Endothelial cell of umbilical vein (primary cell): Measurements from ENCODE around the gene RUFY3. TPM values are rescaled to one million over a fixed set of nuclear protein-coding genes. Genes with fewer than 3 reads are reported as not detected.

Experiments
- BruUV-seq: library from RNA; stranded (reverse); fragments of 400-500 nt; replicated peaks from 2 replicates; lab custom pipeline; 2021; lab: Mats Ljungman, UMichigan
- CTCF ChIA-PET: fragments of 300-600, 350-600 bp; sonication (Branson Sonifier 250); formaldehyde crosslinking; loops from one replicate; lab custom pipeline; 2021; ENCODE audit warnings: antibody characterized with exemption, inconsistent platforms; lab: Charles Lee
- POLR2A ChIA-PET: fragments of 300-600, 350-600 bp; sonication (Branson Sonifier 250); formaldehyde crosslinking; loops from one replicate; lab custom pipeline; 2021; ENCODE audit warnings: antibody characterized with exemption, inconsistent platforms; lab: Charles Lee
- DNase-seq: peaks from one replicate; pipeline ENCODE4 v3.0.0-alpha.2; 2011; ENCODE audit warnings: low read depth, low spot score
- FAIRE-seq: peaks from 2 replicates; lab custom pipeline; 2011; peaks lifted over from hg19 to GRCh38; lab: Jason Lieb, UNC
- H2AFZ ChIP-seq: 2 replicates; pipeline ENCODE4 v1.6.0; 2012; ENCODE audit warnings: low read depth, low read length, control low read depth, inconsistent platforms
- H3K27ac ChIP-seq: 2 replicates; pipeline ENCODE4 v1.5.1; 2011; ENCODE audit warnings: low read depth, mild to moderate bottlenecking, control low read depth, low read length, moderate library complexity; ENCODE audit not compliant: insufficient read depth
- H3K27me3 ChIP-seq, 2 experiments: 2 replicates each; pipeline versions ENCODE4 v1.6.0 to v1.6.1; 2011; ENCODE audit warnings: low read length in 2 of 2, mixed read lengths in 1 of 2; ENCODE audit not compliant: control insufficient read depth in 2 of 2, insufficient read depth in 2 of 2
- H3K36me3 ChIP-seq, 2 experiments: 2 replicates in 1 of 2; 3 replicates in 1 of 2; pipeline ENCODE4 v1.5.1; 2011; ENCODE audit warnings: low read length in 2 of 2, mild to moderate bottlenecking in 1 of 2, moderate library complexity in 1 of 2; ENCODE audit not compliant: control insufficient read depth in 2 of 2, insufficient read depth in 2 of 2; ENCODE audit errors: extremely low read depth in 1 of 2
- H3K4me1 ChIP-seq: 3 replicates; pipeline ENCODE4 v1.5.1; 2011; ENCODE audit warnings: mild to moderate bottlenecking, low read length; ENCODE audit not compliant: control insufficient read depth, insufficient read depth; ENCODE audit errors: extremely low read depth
- H3K4me2 ChIP-seq: 2 replicates; pipeline ENCODE4 v1.6.1; 2011; ENCODE audit warnings: low read length, control low read depth, mixed read lengths; ENCODE audit not compliant: insufficient read depth
- H3K4me3 ChIP-seq, 3 experiments: fragments of 200-600 bp in 1 of 3; sonication (generic), shearing (Covaris generic) in 1 of 3; replicated peaks in 1 of 3; 2 replicates each; pipeline ENCODE4 v1.5.1; 2011 to 2016; ENCODE audit warnings: control low read depth in 3 of 3, low read length in 3 of 3, mild to moderate bottlenecking in 2 of 3, inconsistent platforms in 1 of 3, low read depth in 1 of 3, moderate library complexity in 1 of 3; ENCODE audit not compliant: insufficient read depth in 1 of 3
- H3K79me2 ChIP-seq: 2 replicates; pipeline ENCODE4 v1.6.0; 2012; ENCODE audit warnings: low read length, inconsistent platforms; ENCODE audit not compliant: control insufficient read depth, insufficient read depth
- H3K9ac ChIP-seq: replicated peaks from 2 replicates; pipeline ENCODE3; 2011; ENCODE audit warnings: low read length, control low read depth; ENCODE audit not compliant: insufficient read depth; ENCODE audit errors: extremely low read depth
- H3K9me1 ChIP-seq: replicated peaks from 3 replicates; pipeline ENCODE4 v1.6.0; 2011; ENCODE audit warnings: mild to moderate bottlenecking, low read length; ENCODE audit not compliant: control insufficient read depth, insufficient read depth; ENCODE audit errors: extremely low read depth
- H3K9me3 ChIP-seq: replicated peaks from 2 replicates; pipeline ENCODE4 v1.5.1; 2012; ENCODE audit warnings: low read length, inconsistent platforms; ENCODE audit not compliant: control insufficient read depth, insufficient read depth
- H4K20me1 ChIP-seq: replicated peaks from 2 replicates; pipeline ENCODE3; 2011; ENCODE audit warnings: mild to moderate bottlenecking, low read length; ENCODE audit not compliant: control insufficient read depth, insufficient read depth; ENCODE audit errors: extremely low read depth
- EZH2 ChIP-seq: IDR thresholded peaks from 2 replicates; pipeline ENCODE4 v1.6.1; 2012; ENCODE audit warnings: borderline replicate concordance, low read depth, mild to moderate bottlenecking, moderate library complexity, low read length, inconsistent platforms; ENCODE audit not compliant: severe bottlenecking
- FOS ChIP-seq: IDR thresholded peaks from 2 replicates; pipeline ENCODE4 v1.6.1; 2011; ENCODE audit warnings: mild to moderate bottlenecking, low read length, moderate library complexity, borderline replicate concordance; ENCODE audit not compliant: insufficient read depth
- GATA2 ChIP-seq: IDR thresholded peaks from 2 replicates; pipeline ENCODE4 v1.7.0; 2011; ENCODE audit warnings: low read depth, mild to moderate bottlenecking, moderate library complexity, mixed read lengths, low read length; ENCODE audit not compliant: insufficient read length, insufficient read depth
- JUN ChIP-seq: IDR thresholded peaks from 2 replicates; pipeline ENCODE4 v1.6.1; 2011; ENCODE audit warnings: borderline replicate concordance, low read depth; ENCODE audit not compliant: insufficient read length, insufficient read depth
- MYC ChIP-seq: IDR thresholded peaks from one replicate; pipeline ENCODE4 v1.6.1; 2011; ENCODE audit warnings: mild to moderate bottlenecking, low read depth, low read length
- POLR2A ChIP-seq: IDR thresholded peaks from 2 replicates; pipeline ENCODE4 v1.6.1; 2012; ENCODE audit warnings: low read depth, mild to moderate bottlenecking, control low read depth, low read length
- POLR2AphosphoS5 ChIP-seq: IDR thresholded peaks from 2 replicates; pipeline ENCODE4 v1.6.1; 2012; ENCODE audit warnings: low read depth, mild to moderate bottlenecking, control low read depth, low read length, moderate library complexity; ENCODE audit not compliant: insufficient read depth
- dilution Hi-C: fragments of 300-500 bp; cut with MboI; formaldehyde crosslinking; loops from one replicate; pipeline ENCODE4 v1.15.0; 2019; ENCODE audit warnings: low sequenced_read_pairs; ENCODE audit not compliant: extremely low pct_ligation_motif_present
- intact Hi-C: fragments of 100-400 bp; cut with micrococcal nuclease; formaldehyde crosslinking; loops from one replicate; pipeline ENCODE4 v1.10.0; 2022
- polyA plus RNA-seq, 4 experiments: library from polyadenylated mRNA; depleted of rRNA in 3 of 4; stranded (reverse) in 3 of 4; unstranded in 1 of 4; fragments of >200 nt; gene quantifications; 2 replicates each; pipeline versions ENCODE4 v1.2.1 to v1.2.3, GENCODE V29; 2011 to 2012; ENCODE audit warnings: missing spikeins in 1 of 4
- total RNA-seq: library from RNA; stranded (reverse); gene quantifications from 2 replicates; pipeline ENCODE4 v1.2.3, GENCODE V29; 2021
- TF ChIP-seq, protein P1 (sequence below), 2 donors: IDR thresholded peaks; 1 replicate in 1 of 2; 2 replicates in 1 of 2; pipeline ENCODE4 v1.5.1; 2011; ENCODE audit warnings: low read length in 2 of 2, mild to moderate bottlenecking in 2 of 2, moderate library complexity in 2 of 2, control low read depth in 1 of 2, inconsistent platforms in 1 of 2, low read depth in 1 of 2; ENCODE audit not compliant: insufficient read depth in 1 of 2; ENCODE audit errors: extremely low read depth in 1 of 2
- TF ChIP-seq, protein P2 (sequence below): IDR thresholded peaks from 2 replicates; pipeline ENCODE4 v1.6.1; 2011; ENCODE audit not compliant: insufficient read depth, insufficient read length

Gene RUFY3
- total and polyA plus RNA-seq, 2 donors (not counting 3 experiments of a cell fraction or from before 2014, with no cell fraction given), result 10.0 to 52.8 TPM

DNA sequence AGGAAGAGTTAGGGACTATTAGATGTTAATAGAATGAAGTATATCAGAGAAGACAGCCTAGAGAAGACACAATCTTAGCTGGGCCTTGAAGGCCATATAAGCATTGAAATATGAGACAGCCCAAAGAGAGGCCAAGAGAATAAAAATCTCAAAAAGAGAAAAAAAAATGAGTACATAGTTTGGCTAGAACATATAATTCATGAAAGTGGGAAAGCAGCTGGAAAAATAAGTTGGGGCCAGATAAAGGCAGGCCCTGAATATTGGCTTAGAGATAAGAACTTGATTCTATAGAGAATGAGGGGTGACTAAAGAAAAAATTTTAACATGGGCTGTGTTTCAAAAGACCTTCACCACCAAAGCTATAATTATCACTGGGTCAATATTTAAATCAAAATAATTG, 40.8 kb upstream of the RUFY3 start:
- Histone ChIP-seq H3K9me1 (no peaks in the 10 kb centered on the region), H3K27me3 (no peaks in the 10 kb centered on the region), H4K20me1 (no peaks in the 10 kb centered on the region), H3K79me2 (no peaks in the 10 kb centered on the region), H3K4me1 (no peaks in the 10 kb centered on the region), H3K9me3 (no peaks in the 10 kb centered on the region), H3K4me2 (no peak overlapping the region), H3K4me3 (no peak overlapping the region), H2AFZ (no peak overlapping the region), H3K27ac (no peak overlapping the region), H3K9ac (no peak overlapping the region), H3K36me3 (no peaks in the 10 kb centered on the region)
- dilution Hi-C loops (no loop called here), intact Hi-C loops (no loop called here)
- no peak for DNase-seq
- TF ChIP-seq MYC (no peak), POLR2AphosphoS5 (no peak), GATA2 (no peak), EZH2 (no peak), JUN (no peak), FOS (no peak), POLR2A (no peak)
- TF ChIP-seq, protein P1, sequence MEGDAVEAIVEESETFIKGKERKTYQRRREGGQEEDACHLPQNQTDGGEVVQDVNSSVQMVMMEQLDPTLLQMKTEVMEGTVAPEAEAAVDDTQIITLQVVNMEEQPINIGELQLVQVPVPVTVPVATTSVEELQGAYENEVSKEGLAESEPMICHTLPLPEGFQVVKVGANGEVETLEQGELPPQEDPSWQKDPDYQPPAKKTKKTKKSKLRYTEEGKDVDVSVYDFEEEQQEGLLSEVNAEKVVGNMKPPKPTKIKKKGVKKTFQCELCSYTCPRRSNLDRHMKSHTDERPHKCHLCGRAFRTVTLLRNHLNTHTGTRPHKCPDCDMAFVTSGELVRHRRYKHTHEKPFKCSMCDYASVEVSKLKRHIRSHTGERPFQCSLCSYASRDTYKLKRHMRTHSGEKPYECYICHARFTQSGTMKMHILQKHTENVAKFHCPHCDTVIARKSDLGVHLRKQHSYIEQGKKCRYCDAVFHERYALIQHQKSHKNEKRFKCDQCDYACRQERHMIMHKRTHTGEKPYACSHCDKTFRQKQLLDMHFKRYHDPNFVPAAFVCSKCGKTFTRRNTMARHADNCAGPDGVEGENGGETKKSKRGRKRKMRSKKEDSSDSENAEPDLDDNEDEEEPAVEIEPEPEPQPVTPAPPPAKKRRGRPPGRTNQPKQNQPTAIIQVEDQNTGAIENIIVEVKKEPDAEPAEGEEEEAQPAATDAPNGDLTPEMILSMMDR (IDR thresholded peaks at IDR 0.05; ENCODE audit: extremely low read depth in 1 of 2, insufficient read depth in 1 of 2, low read depth in 1 of 2, low read length in 2 of 2), result no peak
- TF ChIP-seq, protein P2, sequence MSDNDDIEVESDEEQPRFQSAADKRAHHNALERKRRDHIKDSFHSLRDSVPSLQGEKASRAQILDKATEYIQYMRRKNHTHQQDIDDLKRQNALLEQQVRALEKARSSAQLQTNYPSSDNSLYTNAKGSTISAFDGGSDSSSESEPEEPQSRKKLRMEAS, result no peak
- no peak for FAIRE-seq
- no TSS peak for BruUV-seq
- ChIA-PET CTCF (no interaction called here), POLR2A (no interaction called here)
